GM18907 (cell line): ENCODE measurements around the gene MEIS2.
"Not testable (repeated sequence)": the region's sequence is repeated elsewhere in the genome, so short reads cannot be mapped to it uniquely, and the experiment has no call there.

Experiments
- ATAC-seq: cut with Tn5 transposase; IDR thresholded peaks from one replicate; pipeline ENCODE4 v1.9.1; 2021; ENCODE audit warnings: mild to moderate bottlenecking, moderate library complexity; ENCODE audit not compliant: unreplicated experiment

Gene MEIS2

GRCh38 chr15:37010595-37010994, 89.8 kb downstream of the MEIS2 start:
- no peak for ATAC-seq

- ATAC-seq = no peak
Measured at GRCh38 chr15:37009288-37009687, 91.1 kb downstream of the MEIS2 start.

GRCh38 chr15:37008205-37008604, 92.1 kb downstream of the MEIS2 start:
- ATAC-seq = no peak

- no peak for ATAC-seq
Measured at GRCh38 chr15:37007301-37007700, 93.0 kb downstream of the MEIS2 start.

- ATAC-seq = no peak
Measured at GRCh38 chr15:37004981-37005735, 95.2 kb downstream of the MEIS2 start.

- no peak for ATAC-seq
Measured at GRCh38 chr15:37004373-37004869, 95.9 kb downstream of the MEIS2 start.

- no peak for ATAC-seq
Measured at GRCh38 chr15:37002041-37002672, 98.2 kb downstream of the MEIS2 start.

GRCh38 chr15:37001417-37001816, 98.9 kb downstream of the MEIS2 start:
- ATAC-seq = no peak

- ATAC-seq = no peak
Measured at GRCh38 chr15:36999778-37000177, 100.6 kb downstream of the MEIS2 start.

GRCh38 chr15:36996538-36997181, 103.7 kb downstream of the MEIS2 start:
- ATAC-seq = no peak

GRCh38 chr15:36996121-36996520, 104.2 kb downstream of the MEIS2 start:
- no peak for ATAC-seq

- ATAC-seq = no peak
Measured at GRCh38 chr15:36994790-36995189, 105.6 kb downstream of the MEIS2 start.

GRCh38 chr15:36992454-36992853, 107.9 kb downstream of the MEIS2 start:
- ATAC-seq = no peak

- ATAC-seq = no peak
Measured at GRCh38 chr15:36988947-36989346, 111.4 kb downstream of the MEIS2 start.

GRCh38 chr15:36982430-36982829, 117.9 kb downstream of the MEIS2 start:
- ATAC-seq = no peak

GRCh38 chr15:36980281-36980680, 120.1 kb downstream of the MEIS2 start:
- not testable (repeated sequence) for ATAC-seq

GRCh38 chr15:36978625-36979024, 121.7 kb downstream of the MEIS2 start:
- no peak for ATAC-seq

GRCh38 chr15:36978126-36978525, 122.2 kb downstream of the MEIS2 start:
- no peak for ATAC-seq

- no peak for ATAC-seq
Measured at GRCh38 chr15:36977659-36978058, 122.7 kb downstream of the MEIS2 start.

- no peak for ATAC-seq
Measured at GRCh38 chr15:36972704-36973103, 127.6 kb downstream of the MEIS2 start.

- no peak for ATAC-seq
Measured at GRCh38 chr15:36970522-36970921, 129.8 kb downstream of the MEIS2 start.

- ATAC-seq = no peak
Measured at GRCh38 chr15:36967929-36968328, 132.4 kb downstream of the MEIS2 start.
